CD4-positive, alpha-beta T cell treated with Interferon gamma for 1 hour (primary cell): ENCODE measurements around the gene HSCB.
"Not testable (repeated sequence)": the region's sequence is repeated elsewhere in the genome, so short reads cannot be mapped to it uniquely, and the experiment has no call there.

ENCODE experiments used
- DNase-seq: peaks from one replicate; pipeline ENCODE4 v3.0.0-alpha.2; 2020

Gene HSCB

DNA sequence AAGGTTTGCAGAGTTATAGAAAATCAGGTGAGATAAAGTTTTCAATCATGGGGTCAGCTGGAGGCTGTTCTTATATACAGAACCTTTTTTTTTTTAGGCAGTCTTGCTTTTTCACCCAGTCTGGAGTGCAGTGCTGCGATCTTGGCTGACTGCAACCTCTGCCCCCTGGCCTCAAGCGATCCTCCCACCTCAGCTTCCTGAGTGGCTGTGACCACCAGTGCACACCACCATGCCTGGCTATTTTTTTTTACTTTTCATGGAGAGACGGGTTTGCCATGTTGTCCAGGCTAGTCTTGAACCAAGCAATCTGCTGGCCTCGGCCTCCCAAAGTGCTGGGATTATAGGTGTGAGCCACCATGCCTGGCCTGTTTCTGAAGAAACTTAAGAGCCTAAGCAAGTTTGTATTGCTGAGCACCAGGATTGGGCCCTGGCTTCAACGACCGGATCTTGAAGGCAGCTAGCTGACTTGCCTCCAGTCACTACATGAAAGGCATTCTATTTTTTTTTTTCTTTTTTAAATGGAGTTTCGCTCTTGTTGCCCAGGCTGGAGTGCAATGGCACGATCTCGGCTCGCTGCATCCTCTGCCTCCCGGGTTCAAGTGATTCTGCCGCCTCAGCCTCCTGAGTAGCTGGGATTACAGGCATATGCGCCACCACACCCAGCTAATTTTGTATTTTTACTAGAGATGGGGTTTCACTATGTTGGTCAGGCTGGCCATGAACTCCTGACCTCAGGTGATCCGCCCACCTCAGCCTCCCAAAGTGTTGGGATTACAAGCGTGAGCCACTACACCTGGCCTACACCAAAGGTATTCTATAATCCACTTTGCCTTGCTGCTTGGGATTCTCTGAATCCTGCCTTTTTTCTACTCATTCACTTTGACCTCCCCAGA, 50.9 kb downstream of the HSCB start:
- DNase-seq, result no peak

DNA sequence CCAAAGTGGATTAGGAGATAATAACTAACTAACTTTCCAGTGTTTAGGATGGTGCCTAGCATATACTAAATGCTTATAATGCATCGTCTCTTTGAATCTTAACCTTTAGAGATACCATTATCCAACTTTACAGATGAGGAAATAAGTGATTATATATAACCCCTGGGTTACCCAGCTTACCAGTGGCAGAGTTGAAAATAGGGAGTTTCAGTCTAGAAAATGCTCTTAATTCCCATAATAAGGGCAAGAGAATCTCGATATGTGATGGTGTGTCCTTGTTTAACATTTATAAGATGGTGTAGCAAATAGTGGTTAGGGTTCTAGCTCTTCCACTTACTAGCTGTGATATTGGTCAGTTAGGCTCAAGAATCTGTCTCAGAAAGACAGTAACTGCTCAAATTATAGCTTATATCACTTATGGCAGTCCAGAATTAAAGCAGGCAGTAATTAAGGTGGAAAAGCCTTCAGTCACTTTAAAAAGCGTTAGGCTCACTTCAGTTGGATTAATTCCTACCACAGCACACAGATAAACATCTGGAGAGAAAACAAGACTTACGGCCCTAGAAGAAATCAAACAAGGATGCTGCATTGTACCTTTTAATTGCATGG, 52.2 kb downstream of the HSCB start:
- no peak for DNase-seq

DNA sequence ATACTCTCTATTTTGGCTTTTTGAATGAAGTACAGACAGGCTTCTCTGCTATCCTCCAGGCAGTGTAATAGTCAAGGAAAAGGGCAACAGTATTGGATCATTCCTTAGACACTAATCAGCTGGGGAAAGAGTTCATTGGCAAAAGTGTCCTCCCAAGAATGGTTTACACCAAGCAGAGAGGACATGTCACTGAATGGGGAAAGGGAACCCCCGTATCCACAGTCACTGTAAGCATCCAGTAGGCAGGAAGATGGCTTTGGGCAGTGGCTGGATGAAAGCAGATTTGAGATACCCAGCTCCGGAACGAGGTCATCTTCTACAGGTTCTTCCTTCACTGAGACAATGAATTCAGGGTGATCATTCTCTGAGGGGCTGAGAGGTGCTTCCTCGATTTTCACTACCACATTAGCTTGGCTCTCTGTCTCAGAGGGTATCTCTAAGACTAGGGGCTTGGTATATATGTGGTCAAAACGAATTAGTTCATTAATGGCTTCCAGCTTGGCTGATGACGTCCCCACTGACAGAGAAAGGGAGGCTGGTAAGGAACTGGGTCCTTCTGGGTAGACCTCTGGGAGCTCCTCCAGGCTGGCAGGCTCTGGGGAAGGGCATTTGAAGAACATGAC, 53.3 kb downstream of the HSCB start:
- no peak for DNase-seq

- no peak for DNase-seq
These were observed 54.4 kb downstream of the HSCB start for GRCh38 chr22:28795932-28796856.

- DNase-seq, result peak; percentile 73
These were observed 57.2 kb downstream of the HSCB start for GRCh38 chr22:28798810-28799605.

DNA sequence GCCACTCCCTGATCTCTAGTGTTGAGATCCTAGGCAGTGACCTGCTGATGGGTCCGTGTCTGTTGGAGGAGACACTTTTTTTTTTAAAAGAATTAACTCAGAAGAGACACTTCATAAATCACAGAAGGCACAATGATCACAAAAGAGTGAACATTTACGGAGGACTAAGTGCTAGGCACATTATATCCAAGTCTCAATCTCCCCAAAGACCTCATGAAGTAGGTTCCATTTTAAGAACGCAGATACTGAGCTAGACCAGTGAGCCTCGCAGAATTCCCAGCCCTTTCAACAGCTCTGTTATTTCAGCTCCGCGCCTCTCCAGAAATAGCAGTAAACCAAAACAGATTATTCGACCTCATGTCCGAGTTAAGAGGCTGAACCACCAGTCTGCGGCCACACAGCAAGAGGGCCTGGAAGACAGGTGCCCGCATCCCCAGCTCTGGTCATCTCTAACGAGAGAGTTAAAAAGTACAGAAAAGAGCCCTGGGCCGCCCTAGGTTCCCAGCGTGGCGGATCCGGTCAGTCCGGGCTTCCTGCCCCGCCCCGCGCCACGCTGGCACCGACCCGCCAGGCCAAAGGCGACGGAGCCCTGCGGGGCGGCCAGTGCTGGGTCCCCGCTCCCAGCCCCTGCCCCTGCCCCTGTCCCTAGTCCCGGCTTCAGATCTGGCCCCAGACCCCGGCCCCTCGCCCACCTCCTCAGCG, 57.9 kb downstream of the HSCB start:
- no peak for DNase-seq

- peak; percentile 91 for DNase-seq
These were observed 58.6 kb downstream of the HSCB start, which contains the start of gene XBP1 for GRCh38 chr22:28800308-28801041. TSS of gene XBP1 (minus strand) at chr22:28800569.

DNA sequence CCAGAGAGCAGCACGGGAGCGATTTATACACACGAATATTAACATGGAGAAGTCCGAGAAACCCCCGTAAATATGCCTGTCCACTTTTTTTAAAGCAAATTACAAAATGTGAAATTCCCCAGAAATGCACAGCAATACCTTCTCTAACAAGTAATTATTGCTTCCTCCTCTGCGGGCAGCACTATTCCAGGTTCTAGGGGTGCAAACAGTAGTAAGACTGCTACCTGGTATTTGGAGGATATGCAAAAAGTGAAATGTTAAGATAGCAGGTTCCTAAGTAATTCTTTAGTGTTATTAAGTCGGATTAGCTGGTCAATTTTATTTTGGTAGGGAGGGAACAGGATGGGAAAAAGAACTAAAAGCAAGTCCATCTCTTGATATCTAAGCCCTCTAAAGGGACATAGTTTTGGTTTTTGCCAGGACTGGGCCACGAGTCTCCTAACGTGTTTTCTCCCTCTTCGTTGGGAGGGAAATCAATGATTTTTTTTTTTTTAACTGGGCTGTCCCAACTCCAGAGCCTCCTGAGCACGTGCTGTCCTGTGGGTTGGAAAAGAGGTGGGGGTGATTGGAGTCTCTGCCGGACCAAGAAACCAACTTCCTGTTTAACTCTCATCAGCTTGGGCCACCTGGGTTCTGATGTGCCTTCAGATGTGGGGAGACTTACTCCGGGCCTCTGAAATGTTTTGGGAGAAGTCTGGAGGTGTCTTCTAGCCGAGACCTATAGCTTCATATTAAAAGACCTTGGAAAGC, 60.2 kb downstream of the HSCB start:
- no peak for DNase-seq

- no peak for DNase-seq
These were observed 60.8 kb downstream of the HSCB start for GRCh38 chr22:28802595-28803123.

DNA sequence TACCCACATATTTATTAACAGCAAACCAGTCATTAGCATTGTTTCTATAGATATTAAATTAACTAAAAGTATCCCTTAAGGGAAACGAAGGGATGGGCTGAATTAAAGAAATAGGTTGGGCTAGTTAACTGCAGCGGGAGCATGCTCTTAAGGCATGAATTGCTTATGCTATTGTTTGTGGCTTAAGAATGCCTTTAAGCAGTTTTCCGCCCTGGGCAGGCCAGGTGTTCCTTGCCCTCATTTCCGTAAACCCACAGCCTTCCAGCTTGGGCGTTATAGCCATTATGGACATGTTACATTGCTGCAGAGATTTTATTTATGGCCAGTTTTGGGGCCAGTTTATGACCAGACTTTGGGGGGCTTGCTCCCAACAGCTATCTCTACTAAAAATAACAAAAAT, 63.6 kb downstream of the HSCB start:
- not testable (repeated sequence) for DNase-seq
